Measurements from ENCODE around the gene SLC25A26.

GRCh38 chr3:66338927-66339326, 118.1 kb downstream of the SLC25A26 start:
- TF ChIP-seq POLR2AphosphoS5 (IDR thresholded peaks at IDR 0.05) (no peak), CTCF (IDR thresholded peaks at IDR 0.05) (no peak)
